SK-MEL-5 (cell line): ENCODE measurements around the gene SSU72. TPM values are rescaled to one million over a fixed set of nuclear protein-coding genes. Genes with fewer than 3 reads are reported as not detected.
A peak's percentile ranks its signal among the peaks of the same experiment; 100 is the strongest.
"Not testable (repeated sequence)": the region's sequence is repeated elsewhere in the genome, so short reads cannot be mapped to it uniquely, and the experiment has no call there.

Experiments used
- DNase-seq: peaks from one replicate; pipeline ENCODE4 v3.0.0-alpha.2; 2016; ENCODE audit warnings: low read depth, low spot score
- in situ Hi-C: cut with HindIII; loops from 2 replicates; pipeline ENCODE4 v1.10.0; 2016; ENCODE audit warnings: low sequenced_read_pairs, high pct_unique_total_duplicates, low pct_unique_long_range_greater_than_20kb
- total RNA-seq: library from RNA; depleted of rRNA; stranded (reverse); fragments of >200 nt; shearing (Covaris generic); gene quantifications from 2 replicates; pipeline ENCODE4 v1.2.3, GENCODE V29; 2014

The SSU72 gene
- total RNA-seq, 1 experiment from 2014 or later, result 56.5 TPM

DNA sequence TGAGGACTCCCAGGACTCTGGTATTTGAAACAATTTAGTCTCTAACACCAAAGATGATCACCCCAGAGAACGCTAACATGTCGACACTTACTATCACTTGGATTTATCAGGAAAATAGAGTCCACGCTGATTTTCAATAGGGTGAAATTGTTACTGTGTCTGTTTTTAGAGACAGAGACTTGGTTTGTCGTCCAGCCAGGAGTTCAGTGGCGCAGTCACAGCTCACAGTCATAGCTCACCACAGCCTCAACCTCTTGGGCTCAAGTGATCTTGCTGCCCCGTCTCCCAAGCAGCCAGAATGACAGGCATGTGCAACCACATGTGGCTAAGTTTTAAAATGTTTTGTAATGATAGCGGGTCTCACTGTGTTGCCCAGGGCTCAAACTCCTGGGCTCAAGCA lies 5.3 kb downstream of the SSU72 start:
- in situ Hi-C loops, result no loop called here
- DNase-seq, result no peak

DNA sequence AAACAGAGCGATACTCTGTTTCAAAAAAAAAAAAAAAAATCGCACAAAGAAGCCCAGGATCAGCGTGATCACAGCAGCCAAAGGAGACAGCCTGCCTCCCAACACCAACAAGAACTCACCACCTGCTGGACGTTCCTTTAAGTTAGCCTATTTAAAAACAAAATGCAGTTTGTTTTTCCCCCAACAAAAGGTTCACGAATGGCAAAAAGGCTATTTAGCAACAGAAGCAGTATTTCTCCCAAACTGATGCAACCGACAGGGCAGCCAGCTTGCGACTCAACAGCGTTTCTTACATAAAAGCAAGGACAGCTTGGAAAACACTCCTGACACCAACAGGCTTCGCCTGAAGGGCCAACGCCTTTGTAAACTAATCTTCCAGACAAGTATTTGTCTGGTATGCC lies 6.8 kb downstream of the SSU72 start:
- in situ Hi-C loops, result no loop called here
- DNase-seq, result peak; percentile 58

DNA sequence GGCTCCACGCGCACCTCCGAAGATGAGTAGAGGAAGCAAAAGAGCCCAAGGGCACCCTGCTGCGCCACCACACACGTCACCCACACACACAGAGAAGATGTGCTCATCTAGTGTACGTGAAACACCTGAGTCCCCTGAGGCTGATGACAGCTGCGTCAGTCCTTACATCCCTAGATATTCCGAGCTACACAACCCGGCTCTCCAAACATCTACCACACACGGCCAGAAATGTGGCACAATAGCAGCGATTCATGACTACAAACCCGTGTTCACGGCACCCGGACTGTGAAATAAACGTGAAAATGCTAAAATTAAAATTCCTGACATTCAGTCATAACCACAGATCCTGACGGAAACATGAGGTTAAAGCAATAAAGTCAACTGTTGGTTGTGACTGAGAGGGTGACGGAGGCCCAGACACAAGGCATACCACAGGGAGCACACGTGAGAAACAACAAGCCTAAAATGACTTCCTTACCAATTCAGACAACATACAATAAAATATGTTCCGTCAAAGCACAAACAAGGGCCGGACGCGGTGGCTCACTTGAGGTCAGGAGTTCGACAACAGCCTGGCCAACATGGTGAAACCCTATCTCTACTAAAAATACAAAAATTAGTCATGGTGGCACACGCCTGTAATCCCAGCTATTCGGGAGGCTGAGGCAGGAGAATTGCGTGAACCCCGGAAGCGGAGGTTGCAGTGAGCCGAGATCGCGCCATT lies 7.3 kb downstream of the SSU72 start:
- in situ Hi-C loops, result no loop called here
- peak; percentile 78 for DNase-seq

DNA sequence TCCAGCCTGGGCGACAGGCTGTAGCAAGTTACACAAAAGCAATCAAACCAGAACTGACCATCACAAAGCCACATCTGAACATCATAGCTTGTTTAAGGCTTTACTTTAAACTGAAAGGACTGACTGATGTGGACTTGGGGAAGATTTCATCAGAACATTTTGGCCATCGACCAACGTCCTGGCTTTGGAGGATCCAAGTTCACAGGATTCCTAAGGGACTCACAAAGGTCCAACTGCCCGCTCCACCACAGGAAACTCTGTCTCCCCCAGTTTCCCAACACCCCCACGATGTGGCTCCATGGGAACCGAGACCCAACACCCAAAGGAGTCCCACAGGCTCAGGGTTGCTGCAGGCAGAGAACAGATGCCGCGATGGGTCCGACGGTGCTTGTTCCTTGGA lies 9.3 kb downstream of the SSU72 start:
- no peak for DNase-seq
- in situ Hi-C loops, result no loop called here

DNA sequence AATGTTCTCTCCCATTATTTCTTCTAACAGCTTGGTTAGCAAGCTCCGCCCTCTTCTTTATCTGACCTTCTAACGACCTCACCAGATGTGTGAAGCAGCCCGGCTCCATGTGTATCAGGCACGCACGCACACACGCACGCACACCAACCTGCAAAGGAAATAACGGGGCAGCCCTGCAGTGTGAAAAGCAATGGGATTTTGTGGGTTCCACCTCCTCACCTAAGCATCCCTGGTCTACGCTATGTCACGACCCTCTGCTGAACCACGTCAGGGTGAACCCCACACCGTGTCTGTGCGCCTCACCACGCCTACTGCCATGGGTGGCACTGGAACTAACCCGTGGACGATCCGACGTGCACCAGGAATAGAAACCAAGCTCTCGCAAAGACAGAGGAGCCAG lies 10.4 kb downstream of the SSU72 start:
- DNase-seq, result no peak
- in situ Hi-C loops, result no loop called here

DNA sequence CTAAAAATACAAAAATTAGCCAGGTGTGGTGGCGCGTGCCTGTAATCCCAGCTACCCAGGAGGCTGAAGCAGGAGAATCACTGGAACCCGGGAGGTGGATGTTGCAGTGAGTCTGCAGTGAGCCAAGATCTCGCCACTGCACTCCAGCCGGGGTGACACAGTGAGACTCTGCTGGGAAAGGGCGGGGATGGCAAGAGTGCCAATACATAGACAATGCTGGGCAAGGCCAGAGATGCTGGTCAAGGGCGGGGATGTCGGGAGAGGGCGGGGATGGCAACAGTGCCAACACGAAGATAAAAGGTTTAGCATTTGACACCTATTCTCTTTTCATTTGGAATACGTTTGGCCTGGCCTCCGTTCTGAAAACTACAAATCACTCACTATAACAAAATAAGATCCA lies 11.0 kb downstream of the SSU72 start:
- in situ Hi-C loops, result no loop called here
- no peak for DNase-seq

DNA sequence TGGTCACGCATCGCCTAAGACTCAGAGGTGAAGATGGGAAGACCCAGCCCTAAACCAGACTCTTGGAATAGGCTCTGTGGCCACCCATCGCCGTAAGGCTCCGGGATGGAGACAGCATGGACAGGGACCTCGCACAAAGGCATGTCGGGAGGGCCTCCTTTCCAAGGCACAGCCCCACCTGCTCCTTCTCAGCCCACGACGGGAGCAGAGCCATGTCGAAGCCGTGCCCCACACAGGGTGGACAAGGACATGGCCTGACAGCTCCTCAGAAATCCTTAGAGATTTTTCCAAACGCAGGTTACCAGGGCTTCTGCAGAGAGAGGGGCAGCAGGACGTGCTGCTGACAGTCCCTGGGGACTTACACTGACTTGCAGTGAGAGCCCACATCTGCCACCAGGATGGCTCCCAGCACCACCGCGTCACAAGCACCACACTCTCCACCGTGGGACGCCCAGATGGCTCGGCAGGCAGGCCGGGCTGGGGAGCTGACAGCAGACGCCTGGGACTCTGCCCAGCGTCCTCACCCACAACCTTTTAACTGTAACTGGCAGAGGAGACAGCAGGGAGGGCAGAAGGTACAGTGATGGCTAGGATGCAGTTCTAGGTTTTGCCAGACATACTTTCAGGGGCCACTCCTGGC lies 12.0 kb downstream of the SSU72 start:
- no peak for DNase-seq
- in situ Hi-C loops, result no loop called here

DNA sequence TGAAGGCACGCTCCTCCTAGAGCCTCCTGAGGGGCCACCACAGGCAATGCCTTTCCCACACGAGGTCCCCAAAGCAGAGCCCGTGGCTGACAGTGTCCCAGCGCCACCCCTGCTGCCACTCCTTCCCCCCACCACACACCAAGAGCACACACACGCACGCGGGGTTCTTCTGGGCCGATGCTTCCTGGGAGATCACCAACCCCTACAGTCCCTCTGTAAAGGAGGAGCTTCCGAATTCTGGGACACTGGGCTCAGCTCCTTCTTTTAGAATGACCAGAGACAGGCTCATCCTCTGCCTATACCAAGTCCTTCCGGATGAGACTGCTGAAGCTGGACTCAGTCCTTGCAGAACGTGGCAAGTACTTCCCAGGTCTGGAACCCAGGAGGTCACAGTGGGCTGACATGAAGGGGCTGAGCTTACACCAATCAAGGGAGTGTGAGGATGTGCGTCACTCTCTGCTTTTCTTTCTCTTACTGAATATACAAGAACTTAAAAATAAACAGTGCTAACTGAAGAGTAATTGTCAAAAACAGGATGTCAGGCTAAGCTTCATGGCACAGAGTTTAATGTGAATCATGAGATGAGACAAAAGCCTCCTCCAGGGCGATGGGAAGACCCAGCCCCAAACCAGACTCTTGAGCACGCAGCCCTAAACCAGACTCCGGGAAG lies 12.7 kb downstream of the SSU72 start:
- in situ Hi-C loops, result no loop called here
- DNase-seq, result no peak

DNA sequence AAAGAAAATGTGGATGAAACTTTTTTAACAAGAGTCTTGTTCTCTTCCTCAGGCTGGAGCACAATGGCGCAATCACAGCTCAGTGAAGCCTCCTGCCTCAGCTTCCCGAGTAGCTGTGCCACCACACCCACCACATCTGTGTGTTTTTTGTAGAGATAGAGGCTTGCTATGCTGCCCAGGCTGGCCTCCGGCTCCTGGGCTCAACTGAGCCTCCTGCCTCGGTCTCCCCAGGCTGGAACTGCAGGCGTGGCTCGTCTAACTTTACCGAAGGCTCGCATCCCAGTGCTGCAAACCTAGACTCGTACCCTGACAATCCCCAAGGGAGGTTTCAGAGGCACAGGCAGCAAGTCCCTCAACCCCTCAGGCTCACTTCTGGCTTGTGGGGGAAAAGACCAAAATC lies 14.5 kb downstream of the SSU72 start:
- DNase-seq, result no peak
- in situ Hi-C loops, result no loop called here

DNA sequence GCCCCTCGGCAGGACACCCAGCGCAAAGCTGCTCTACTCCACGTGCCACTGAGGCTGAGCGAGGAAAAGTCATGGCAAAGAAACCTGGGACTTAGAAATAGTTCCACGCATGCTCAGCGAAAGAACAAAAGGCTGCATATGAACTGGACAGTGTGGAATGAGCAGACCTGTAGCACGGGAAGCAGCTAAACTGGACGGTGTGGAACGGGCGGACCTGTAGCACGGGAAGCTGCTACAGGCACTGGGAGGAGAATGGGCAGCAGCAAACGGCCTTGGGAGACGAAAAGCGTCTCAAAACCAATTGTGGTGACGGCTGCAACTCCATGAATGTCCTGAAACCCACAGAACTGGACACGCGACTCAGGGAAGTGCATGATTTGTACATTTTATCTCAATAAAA lies 15.6 kb downstream of the SSU72 start:
- DNase-seq, result no peak
- in situ Hi-C loops, result no loop called here

DNA sequence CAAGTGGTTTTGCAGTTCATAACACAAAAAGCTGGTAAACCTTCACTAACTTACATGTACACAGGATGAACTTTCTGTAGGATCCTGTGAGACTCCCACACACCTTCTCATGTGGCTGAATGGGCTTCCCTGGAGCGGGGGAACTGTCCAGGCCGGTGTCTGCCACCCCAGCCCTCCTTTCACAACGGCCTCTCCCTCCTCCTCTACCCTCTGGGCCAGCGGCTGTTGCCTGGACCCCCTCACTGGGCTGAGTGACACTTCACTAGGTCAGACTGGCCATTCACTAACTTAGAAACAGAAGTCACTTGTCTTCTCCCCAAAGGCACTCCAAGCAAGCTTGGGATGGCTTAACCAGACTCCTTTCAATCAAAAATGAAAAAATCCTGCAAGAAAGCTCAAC lies 16.1 kb downstream of the SSU72 start:
- in situ Hi-C loops, result no loop called here
- DNase-seq, result no peak

DNA sequence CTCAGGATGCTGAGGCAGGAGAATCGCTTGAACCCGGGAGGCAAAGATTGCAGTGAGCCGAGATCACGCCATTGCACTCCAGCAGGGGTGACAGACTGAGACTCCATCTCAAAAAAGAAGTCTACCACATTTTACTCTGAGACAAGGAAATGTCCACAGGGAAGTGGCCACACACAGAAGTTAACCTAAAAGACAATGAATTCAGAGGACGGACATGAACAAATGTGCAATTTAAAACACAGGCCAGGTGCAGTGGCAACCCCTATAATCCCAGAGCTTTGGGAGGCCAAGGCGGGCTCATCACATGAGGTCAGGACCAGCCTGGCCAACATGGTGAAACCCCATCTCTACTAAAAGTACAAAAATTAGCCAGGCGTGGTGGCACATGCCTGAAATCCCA lies 17.0 kb downstream of the SSU72 start:
- in situ Hi-C loops, DNase-seq: not testable (repeated sequence)

DNA sequence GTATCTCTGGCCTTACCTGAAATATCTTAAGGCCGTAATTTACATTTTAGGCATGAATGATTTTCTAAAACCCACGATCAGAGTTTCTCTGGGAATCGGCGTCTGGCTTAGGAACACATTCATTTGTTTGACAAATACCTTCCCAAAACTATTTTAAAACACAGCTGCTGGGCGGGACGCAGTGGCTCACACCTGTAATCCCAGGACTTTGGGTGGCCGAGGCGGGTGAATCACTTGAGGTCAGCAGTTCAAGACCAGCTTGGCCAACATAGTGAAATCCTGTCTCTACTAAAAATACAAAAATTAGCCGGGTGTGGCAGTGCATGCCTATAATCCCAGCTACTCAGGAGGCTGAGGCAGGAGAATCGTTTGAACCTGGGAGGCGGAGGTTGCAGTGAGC lies 17.7 kb downstream of the SSU72 start:
- in situ Hi-C loops, DNase-seq: not testable (repeated sequence)

DNA sequence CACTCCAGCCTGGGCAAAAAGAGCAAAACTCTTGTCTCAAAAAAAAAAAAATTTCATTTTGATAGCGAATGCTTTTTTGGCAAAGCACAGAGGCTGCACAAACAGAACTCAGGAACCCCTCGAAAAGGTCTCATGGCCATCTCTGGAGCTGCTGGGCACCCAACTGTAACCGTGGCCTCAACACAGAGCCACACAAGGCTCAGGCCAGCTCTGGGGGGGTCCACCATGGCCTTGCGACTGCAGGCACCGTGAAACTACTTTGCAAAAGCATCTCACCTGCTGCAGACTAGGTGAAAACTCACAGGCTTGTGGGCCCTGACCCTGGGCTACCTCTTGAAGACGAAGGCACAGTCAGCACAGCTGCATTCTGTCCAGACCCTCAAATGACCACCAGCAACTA lies 18.2 kb downstream of the SSU72 start:
- DNase-seq, result no peak
- in situ Hi-C loops, result no loop called here

DNA sequence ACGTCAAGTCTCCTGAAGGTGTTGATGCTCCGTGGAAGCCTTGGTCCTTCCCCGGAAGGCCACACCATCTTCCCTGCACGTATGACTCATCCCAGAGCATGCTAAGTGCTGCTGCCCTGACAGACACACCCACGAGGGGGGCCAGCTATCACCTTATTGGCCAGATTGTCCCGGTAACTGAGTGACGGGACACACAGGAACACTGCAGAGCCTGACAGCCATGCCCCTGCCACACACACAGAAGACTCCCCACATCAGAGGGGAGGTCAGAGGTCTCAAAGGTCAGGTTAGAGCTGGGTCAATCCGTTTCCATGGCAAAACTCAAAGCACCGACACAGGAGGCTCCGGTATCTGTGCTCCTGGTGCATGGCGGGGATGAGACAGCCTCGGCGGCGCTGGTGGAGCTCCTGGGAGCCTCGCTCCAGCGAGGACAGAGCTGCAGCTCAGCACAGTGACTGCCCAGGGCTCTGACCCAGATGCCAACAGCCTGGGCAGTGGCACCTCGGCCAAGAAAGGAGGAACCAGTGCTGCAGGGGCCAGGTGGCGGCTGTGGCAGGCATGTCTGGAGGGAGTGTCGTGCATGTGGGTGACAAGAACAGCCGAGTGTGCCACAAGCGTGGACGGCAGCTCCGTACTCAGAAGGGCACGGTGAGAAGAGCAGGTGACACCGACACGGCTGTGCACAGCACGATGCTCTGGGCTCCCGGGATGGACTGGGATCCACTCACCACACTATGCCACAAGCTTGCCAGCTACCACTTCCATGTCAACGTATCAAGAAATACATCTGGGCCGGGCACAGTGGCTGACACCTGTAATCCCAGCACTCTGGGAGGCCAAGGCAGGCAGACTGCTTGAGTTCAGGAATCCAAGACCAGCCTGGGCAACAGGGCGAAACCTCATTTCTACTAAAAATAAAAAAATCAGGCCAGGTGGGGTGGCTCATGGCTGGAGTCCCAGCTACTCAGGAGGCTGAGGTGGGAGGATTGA lies 19.4 kb downstream of the SSU72 start:
- DNase-seq, result no peak
- in situ Hi-C loops, result no loop called here

DNA sequence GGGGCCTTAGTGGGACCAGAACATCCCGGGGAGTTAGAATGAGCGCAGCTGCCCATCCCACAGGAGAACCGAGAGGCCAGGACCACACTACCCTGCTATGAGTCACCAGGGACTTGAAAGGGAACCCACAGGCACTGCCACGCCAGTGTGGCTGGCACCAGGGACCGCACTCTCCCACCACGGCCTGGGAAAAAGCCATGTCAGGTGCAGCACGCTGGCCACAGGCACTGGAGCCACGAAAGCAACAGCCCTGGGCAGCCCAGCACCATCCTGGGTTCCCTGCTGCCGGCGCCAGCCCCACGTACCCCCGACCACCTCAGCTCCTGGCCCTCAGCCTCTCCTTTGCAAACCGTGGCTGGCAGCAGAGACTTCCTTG lies 20.1 kb downstream of the SSU72 start:
- in situ Hi-C loops, result no loop called here
- no peak for DNase-seq

DNA sequence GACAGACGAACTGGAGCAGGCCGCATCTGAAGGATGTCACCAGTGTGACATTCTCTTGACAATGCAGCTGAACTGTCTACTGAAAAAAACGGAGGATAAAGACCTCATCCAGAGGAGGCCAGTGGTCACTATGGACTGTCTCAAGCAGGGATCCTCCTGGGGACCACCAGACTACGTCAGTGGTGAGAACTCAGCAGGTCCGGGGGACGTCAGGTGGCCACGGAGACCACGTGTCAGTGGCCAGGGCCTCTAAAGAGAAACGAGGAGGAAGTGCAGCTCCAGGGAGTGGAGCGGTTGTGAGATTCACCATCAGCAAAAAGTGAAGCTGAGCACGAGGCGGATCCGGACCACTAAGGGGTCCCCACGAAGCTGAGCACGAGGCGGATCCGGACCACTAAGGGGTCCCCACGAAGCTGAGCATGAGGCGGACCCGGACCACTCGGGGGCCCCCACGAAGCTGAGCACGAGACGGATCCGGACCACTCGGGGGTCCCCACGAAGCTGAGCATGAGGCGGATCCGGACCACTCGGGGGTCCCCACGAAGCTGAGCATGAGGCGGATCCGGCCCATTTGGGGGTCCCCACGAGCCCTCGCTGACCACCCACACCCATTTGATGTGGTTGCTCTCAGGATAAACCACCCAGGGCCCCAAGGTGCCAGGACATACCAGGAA lies 20.7 kb downstream of the SSU72 start:
- in situ Hi-C loops, result no loop called here
- no peak for DNase-seq

DNA sequence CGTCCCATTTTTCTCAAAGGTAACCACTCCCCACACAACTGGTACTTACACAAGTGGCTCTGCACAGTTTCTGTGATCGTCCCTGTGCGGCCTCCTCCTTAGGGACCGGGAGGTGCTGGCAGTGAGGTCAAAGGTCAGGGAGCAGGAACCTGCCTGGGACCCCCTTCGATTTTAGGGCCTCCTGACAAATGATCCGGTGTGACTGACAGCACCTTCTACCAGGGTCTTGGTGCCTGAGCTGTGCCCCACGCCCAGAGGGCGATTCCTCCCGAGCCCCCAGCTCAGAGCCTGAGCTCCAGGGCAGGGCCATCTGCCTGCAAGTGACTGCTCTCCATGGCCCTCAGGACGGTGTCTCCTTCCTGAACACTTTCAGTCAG lies 22.4 kb downstream of the SSU72 start:
- in situ Hi-C loops, result no loop called here
- DNase-seq, result no peak
